GM19463 (cell line): Measurements from ENCODE around the gene SEC14L1.
"Not testable (repeated sequence)": the region's sequence is repeated elsewhere in the genome, so short reads cannot be mapped to it uniquely, and the experiment has no call there.

Experiments
- ATAC-seq: cut with Tn5 transposase; IDR thresholded peaks from one replicate; pipeline ENCODE4 v1.9.1; 2021; ENCODE audit warnings: mild to moderate bottlenecking, moderate library complexity; ENCODE audit not compliant: unreplicated experiment

Gene SEC14L1

GRCh38 chr17:77115947-77116346 is 24.8 kb upstream of the SEC14L1 start:
- ATAC-seq: no peak

- no peak for ATAC-seq
Observed at GRCh38 chr17:77116371-77116860, 24.4 kb upstream of the SEC14L1 start.

- no peak for ATAC-seq
Observed at GRCh38 chr17:77117415-77117814, 23.4 kb upstream of the SEC14L1 start.

GRCh38 chr17:77118251-77118928 is 22.4 kb upstream of the SEC14L1 start:
- no peak for ATAC-seq

GRCh38 chr17:77119668-77120301 is 21.0 kb upstream of the SEC14L1 start:
- no peak for ATAC-seq

GRCh38 chr17:77120868-77121267 is 19.9 kb upstream of the SEC14L1 start:
- no peak for ATAC-seq

GRCh38 chr17:77124192-77124889 is 16.4 kb upstream of the SEC14L1 start:
- no peak for ATAC-seq

GRCh38 chr17:77125432-77125901 is 15.3 kb upstream of the SEC14L1 start:
- no peak for ATAC-seq

- no peak for ATAC-seq
Observed at GRCh38 chr17:77126519-77126918, 14.2 kb upstream of the SEC14L1 start.

GRCh38 chr17:77127735-77128361 is 12.9 kb upstream of the SEC14L1 start:
- no peak for ATAC-seq

- ATAC-seq: no peak
Observed at GRCh38 chr17:77128896-77129567, 11.7 kb upstream of the SEC14L1 start.

GRCh38 chr17:77129568-77130301 is 11.0 kb upstream of the SEC14L1 start:
- no peak for ATAC-seq

- no peak for ATAC-seq
Observed at GRCh38 chr17:77130525-77130924, 10.2 kb upstream of the SEC14L1 start.

- no peak for ATAC-seq
Observed at GRCh38 chr17:77131904-77132303, 8.9 kb upstream of the SEC14L1 start.

GRCh38 chr17:77132411-77133086 is 8.2 kb upstream of the SEC14L1 start:
- ATAC-seq: no peak

GRCh38 chr17:77133087-77133638 is 7.6 kb upstream of the SEC14L1 start:
- ATAC-seq: no peak

GRCh38 chr17:77136420-77136767 is 4.4 kb upstream of the SEC14L1 start:
- no peak for ATAC-seq

- ATAC-seq: no peak
Observed at GRCh38 chr17:77137111-77137510, 3.7 kb upstream of the SEC14L1 start.

- ATAC-seq: not testable (repeated sequence)
Observed at GRCh38 chr17:77137886-77138285, 2.9 kb upstream of the SEC14L1 start.
